Measurements from ENCODE around the gene GRID1.

- TF ChIP-seq CTCF (IDR thresholded peaks at IDR 0.05 in 2 of 3, conservative IDR thresholded peaks at IDR 0.05 in 1 of 3; ENCODE audit: borderline replicate concordance in 1 of 3, insufficient read depth in 1 of 3, low read depth in 2 of 3, low read length in 2 of 3) (no peak), YY1 (IDR thresholded peaks at IDR 0.05; ENCODE audit: extremely low read depth, insufficient replicate concordance, low read depth, low read length) (no peak)
Observed at GRCh38 chr10:86075512-86075911, 291.1 kb downstream of the GRID1 start.

Measured in HCT116 (cell line).